ENCODE data around the gene GPR135.

DNA sequence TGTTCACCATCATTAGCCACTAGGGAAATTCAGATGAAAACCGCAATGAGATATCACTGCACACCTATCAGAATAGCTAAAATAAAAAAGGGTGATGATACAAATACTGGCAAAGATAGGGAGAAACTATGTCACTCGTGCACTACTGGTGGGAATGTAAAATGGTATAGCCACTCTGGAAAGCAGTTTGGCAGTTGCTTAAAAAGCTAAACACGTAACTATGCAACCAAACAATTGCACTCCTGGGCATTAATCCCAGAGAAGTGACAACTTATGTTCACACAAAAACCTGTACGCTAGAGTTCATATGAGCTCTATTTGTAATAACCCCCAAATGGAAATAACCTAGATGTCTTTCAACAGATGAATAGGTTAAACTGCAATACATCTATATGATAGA is 35.4 kb downstream of the GPR135 start:
- TF ChIP-seq FOSL1 (CRISPR knock-in tag; IDR thresholded peaks at IDR 0.05; ENCODE audit: borderline replicate concordance) (no peak), ZNF367 (CRISPR knock-in tag; IDR thresholded peaks at IDR 0.05; ENCODE audit: borderline replicate concordance) (no peak), NR2C2 (CRISPR knock-in tag; IDR thresholded peaks at IDR 0.05; ENCODE audit: borderline replicate concordance) (no peak), SALL2 (CRISPR knock-in tag; IDR thresholded peaks at IDR 0.05) (no peak), ZNF331 (CRISPR knock-in tag; IDR thresholded peaks at IDR 0.05) (no peak)
- TF ChIP-seq, protein P1, sequence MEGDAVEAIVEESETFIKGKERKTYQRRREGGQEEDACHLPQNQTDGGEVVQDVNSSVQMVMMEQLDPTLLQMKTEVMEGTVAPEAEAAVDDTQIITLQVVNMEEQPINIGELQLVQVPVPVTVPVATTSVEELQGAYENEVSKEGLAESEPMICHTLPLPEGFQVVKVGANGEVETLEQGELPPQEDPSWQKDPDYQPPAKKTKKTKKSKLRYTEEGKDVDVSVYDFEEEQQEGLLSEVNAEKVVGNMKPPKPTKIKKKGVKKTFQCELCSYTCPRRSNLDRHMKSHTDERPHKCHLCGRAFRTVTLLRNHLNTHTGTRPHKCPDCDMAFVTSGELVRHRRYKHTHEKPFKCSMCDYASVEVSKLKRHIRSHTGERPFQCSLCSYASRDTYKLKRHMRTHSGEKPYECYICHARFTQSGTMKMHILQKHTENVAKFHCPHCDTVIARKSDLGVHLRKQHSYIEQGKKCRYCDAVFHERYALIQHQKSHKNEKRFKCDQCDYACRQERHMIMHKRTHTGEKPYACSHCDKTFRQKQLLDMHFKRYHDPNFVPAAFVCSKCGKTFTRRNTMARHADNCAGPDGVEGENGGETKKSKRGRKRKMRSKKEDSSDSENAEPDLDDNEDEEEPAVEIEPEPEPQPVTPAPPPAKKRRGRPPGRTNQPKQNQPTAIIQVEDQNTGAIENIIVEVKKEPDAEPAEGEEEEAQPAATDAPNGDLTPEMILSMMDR (CRISPR knock-in tag; IDR thresholded peaks at IDR 0.05) = no peak

All from HepG2 (cell line).